HepG2 (cell line): ENCODE results near the gene BCAS3.

Experiments
- ARNT ChIP-seq: fragments of 450-650 bp; IDR thresholded peaks from 2 replicates; pipeline ENCODE4 v1.6.1; 2017
- CTCF ChIP-seq: sonication (generic); formaldehyde crosslinking; IDR thresholded peaks from 2 replicates; pipeline ENCODE4 v1.5.0; 2020; ENCODE audit warnings: mild to moderate bottlenecking, missing genetic modification reagents, moderate library complexity
- EHMT2 ChIP-seq: fragments of 200-600 bp; sonication (generic); IDR thresholded peaks from 2 replicates; pipeline ENCODE4 v1.7.0; 2017; ENCODE audit warnings: antibody characterized with exemption, low read depth, low read length, borderline replicate concordance
- GABPB1 ChIP-seq: IDR thresholded peaks from 2 replicates; pipeline ENCODE4 v1.6.1; 2016; ENCODE audit warnings: mild to moderate bottlenecking, missing genetic modification reagents, moderate library complexity, missing compliant biosample characterization
- HOXA7 ChIP-seq: sonication (generic); formaldehyde crosslinking; IDR thresholded peaks from 2 replicates; pipeline ENCODE4 v1.8.1; 2022; ENCODE audit warnings: mild to moderate bottlenecking, missing genetic modification reagents, moderate library complexity
- MAFK ChIP-seq, 2 experiments: IDR thresholded peaks in 1 of 2; conservative IDR thresholded peaks in 1 of 2; 2 replicates each; pipeline ENCODE4 v1.6.1; 2011; ENCODE audit warnings: improper control_type of control experiment in 2 of 2, low read length in 2 of 2
- MLLT10 ChIP-seq: sonication (generic); formaldehyde crosslinking; IDR thresholded peaks from 2 replicates; pipeline ENCODE4 v1.4.0; 2020; ENCODE audit warnings: missing genetic modification reagents
- NCOR1 ChIP-seq: fragments of 200-600 bp; sonication (generic); IDR thresholded peaks from 2 replicates; pipeline ENCODE4 v1.7.0; 2017; ENCODE audit warnings: antibody characterized with exemption, low read length, borderline replicate concordance
- NONO ChIP-seq, 2 experiments: fragments of 450-650 bp in 1 of 2; sonication (generic) in 1 of 2; formaldehyde crosslinking in 1 of 2; IDR thresholded peaks in 1 of 2; conservative IDR thresholded peaks in 1 of 2; 2 replicates each; pipeline versions ENCODE4 v1.6.1 to v1.8.0; 2017 to 2022; ENCODE audit warnings: mild to moderate bottlenecking in 1 of 2, missing genetic modification reagents in 1 of 2, moderate library complexity in 1 of 2
- NR2C2 ChIP-seq: sonication (generic); formaldehyde crosslinking; IDR thresholded peaks from 2 replicates; pipeline ENCODE4 v1.4.0; 2020; ENCODE audit warnings: missing genetic modification reagents, mild to moderate bottlenecking, moderate library complexity, borderline replicate concordance
- POLR2A ChIP-seq, 2 experiments: IDR thresholded peaks; 2 replicates each; pipeline ENCODE4 v1.6.1; 2011; ENCODE audit warnings: low read depth in 2 of 2, low read length in 2 of 2, mild to moderate bottlenecking in 1 of 2, moderate library complexity in 1 of 2; ENCODE audit not compliant: insufficient read depth in 1 of 2
- RNF219 ChIP-seq: sonication (generic); formaldehyde crosslinking; IDR thresholded peaks from 2 replicates; pipeline ENCODE4 v1.5.0; 2020; ENCODE audit warnings: mild to moderate bottlenecking, missing genetic modification reagents
- SP5 ChIP-seq: IDR thresholded peaks from 2 replicates; pipeline ENCODE4 v1.6.1; 2016; ENCODE audit warnings: low read depth, borderline replicate concordance
- THAP8 ChIP-seq: sonication (generic); formaldehyde crosslinking; IDR thresholded peaks from 2 replicates; pipeline ENCODE4 v1.5.1; 2020; ENCODE audit warnings: missing genetic modification reagents, mild to moderate bottlenecking, borderline replicate concordance

DNA sequence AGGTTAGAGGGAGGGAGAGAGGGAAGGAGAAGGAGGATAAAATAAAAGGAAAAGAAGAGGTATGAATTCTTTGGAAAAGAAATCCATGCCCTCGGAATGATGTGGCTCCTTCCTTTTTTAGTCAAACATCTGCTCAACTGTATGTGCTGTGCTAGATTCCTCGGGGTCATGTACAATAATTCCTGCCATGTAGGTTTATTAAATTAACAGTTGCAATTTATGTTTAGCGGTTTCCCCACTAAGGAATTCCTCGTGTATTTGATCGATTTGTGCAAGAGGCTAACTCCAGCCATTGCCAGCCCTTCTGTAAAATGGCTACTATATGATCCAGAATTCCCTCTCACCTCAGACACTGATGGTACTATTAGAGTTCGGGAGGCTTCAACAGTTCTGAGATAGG, 639.0 kb downstream of the BCAS3 start:
- TF ChIP-seq MLLT10 (CRISPR knock-in tag) (no peak), NONO (IDR thresholded peaks at IDR 0.05) (no peak), NONO (CRISPR knock-in tag; conservative IDR thresholded peaks at IDR 0.05) (no peak), GABPB1 (CRISPR knock-in tag) (no peak), ARNT (no peak), CTCF (no peak), NR2C2 (CRISPR knock-in tag) (no peak), POLR2A (IDR thresholded peaks at IDR 0.05; ENCODE audit: insufficient read depth in 1 of 2, low read depth in 2 of 2, low read length in 2 of 2) (no peak), HOXA7 (CRISPR knock-in tag) (no peak), EHMT2 (no peak), SP5 (no peak), RNF219 (CRISPR knock-in tag) (no peak), NCOR1 (no peak), MAFK (conservative IDR thresholded peaks at IDR 0.05 in 1 of 2, IDR thresholded peaks at IDR 0.05 in 1 of 2; ENCODE audit: low read length in 2 of 2) (no peak), THAP8 (CRISPR knock-in tag) (no peak)
